ENCODE measurements around the gene GBX1.

The GBX1 gene

DNA sequence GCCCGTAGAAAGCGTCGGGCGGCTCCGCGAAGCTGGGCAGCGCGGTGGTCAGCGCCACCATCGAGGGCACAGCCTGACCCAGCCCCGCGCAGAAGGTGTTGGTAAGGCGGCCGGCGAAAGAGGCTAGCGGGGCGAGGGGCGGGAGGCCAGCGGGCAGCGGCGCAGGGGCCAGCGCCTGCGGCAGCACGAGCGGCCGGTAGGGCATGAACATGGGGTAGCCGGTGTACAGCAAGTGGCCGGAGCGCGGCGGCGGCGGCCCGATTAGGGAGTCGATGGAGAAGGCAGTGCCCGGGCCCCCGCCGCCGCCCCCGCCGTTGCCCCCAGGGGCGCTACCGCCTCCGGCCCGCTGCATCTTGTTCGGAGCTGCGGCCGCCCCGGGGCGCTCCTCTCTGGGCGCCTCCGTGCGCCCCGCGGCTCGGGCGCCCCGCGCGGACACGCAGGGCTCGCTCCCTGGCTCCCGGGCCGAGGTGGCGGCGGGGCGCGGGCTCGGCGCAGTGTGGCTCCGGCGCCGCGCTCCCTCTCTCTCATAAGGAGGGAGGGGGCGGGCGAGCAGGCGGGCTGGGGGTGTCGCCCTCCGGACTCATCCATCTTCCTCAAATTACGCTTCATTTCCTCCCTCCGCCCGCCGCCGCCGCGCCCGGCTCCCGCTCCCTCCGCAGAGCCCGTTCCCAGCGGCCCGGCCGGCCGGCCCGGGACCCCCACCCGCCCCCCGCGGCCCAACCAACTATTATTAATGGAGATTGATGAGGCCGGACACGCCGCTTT is at the start of gene GBX1:
GBX1 (minus strand) TSS at position 498 of the 765 bp plus-strand sequence; CDS start at position 352, 146 bp downstream.
- H3K27ac ChIP-seq: no peak within 1 kb of the TSS
- TF ChIP-seq, protein P1, sequence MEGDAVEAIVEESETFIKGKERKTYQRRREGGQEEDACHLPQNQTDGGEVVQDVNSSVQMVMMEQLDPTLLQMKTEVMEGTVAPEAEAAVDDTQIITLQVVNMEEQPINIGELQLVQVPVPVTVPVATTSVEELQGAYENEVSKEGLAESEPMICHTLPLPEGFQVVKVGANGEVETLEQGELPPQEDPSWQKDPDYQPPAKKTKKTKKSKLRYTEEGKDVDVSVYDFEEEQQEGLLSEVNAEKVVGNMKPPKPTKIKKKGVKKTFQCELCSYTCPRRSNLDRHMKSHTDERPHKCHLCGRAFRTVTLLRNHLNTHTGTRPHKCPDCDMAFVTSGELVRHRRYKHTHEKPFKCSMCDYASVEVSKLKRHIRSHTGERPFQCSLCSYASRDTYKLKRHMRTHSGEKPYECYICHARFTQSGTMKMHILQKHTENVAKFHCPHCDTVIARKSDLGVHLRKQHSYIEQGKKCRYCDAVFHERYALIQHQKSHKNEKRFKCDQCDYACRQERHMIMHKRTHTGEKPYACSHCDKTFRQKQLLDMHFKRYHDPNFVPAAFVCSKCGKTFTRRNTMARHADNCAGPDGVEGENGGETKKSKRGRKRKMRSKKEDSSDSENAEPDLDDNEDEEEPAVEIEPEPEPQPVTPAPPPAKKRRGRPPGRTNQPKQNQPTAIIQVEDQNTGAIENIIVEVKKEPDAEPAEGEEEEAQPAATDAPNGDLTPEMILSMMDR (conservative IDR thresholded peaks at IDR 0.05): no peak
- TF ChIP-seq ZFX (IDR thresholded peaks at IDR 0.05): no peak

DNA sequence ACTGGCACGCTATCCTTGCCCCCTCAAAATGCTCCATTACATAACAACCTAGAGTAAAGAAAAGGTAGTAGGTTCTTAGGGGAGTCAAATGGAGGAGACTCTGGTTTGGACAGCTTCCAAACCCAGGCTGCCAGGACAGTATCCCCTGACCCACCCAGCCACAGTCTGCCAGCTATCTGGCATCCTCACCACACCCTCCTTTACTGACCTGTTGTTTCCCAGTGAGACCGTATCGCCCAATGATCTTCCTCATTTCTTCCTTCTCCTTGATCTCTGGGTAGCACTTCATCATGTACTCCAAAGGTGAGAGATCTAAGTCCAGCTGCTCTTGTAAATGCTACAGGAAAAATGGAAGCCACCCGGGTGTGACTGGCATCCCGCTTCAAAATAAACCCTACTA is 47.9 kb upstream of the GBX1 start:
- TF ChIP-seq, protein P1 (conservative IDR thresholded peaks at IDR 0.05): no peak
- no peak overlapping the region for H3K27ac ChIP-seq

DNA sequence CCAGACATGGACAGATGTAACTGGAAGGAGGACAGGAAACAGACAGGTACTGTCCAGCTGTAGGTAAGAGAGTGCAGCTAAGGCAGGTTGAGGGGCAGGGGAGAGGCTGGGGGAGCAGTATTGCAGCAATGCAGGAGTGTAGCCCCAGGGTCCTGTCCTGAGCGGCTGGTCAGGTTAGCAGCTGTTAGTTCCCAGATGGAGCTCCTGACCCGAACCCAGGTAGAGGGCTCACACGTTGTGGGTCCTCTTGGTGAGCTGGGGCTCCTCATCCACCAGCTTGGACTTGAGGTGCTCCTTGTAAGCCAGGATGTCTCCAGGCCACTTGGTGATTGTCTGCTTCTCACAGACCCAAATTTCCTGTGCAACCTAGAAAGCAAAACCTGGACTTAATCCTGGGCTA is 46.3 kb upstream of the GBX1 start:
- no peak overlapping the region for H3K27ac ChIP-seq
- TF ChIP-seq ZFX (IDR thresholded peaks at IDR 0.05): no peak
- TF ChIP-seq, protein P1 (conservative IDR thresholded peaks at IDR 0.05): no peak

DNA sequence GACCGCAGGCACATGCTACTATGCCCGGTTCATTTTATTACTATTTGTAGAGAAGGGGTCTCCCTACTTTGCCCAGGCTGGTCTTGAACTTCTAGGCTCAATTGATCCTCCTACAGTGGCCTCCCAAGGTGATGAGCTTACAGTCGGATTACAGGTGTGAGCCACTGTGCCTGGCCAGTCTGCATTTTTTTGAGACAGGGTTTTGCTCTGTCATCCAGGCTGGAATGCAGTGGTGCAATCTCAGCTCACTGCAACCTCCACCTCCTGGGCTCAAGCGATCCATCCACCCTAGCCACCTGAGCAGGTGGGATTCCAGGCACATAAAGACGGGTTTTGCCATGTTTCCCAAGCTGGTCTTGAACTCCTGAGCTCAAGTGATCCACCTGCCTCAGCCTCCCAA is 45.1 kb upstream of the GBX1 start:
- H3K27ac ChIP-seq: no peak overlapping the region
- TF ChIP-seq ZFX (IDR thresholded peaks at IDR 0.05): no peak
- TF ChIP-seq, protein P1 (conservative IDR thresholded peaks at IDR 0.05): no peak

DNA sequence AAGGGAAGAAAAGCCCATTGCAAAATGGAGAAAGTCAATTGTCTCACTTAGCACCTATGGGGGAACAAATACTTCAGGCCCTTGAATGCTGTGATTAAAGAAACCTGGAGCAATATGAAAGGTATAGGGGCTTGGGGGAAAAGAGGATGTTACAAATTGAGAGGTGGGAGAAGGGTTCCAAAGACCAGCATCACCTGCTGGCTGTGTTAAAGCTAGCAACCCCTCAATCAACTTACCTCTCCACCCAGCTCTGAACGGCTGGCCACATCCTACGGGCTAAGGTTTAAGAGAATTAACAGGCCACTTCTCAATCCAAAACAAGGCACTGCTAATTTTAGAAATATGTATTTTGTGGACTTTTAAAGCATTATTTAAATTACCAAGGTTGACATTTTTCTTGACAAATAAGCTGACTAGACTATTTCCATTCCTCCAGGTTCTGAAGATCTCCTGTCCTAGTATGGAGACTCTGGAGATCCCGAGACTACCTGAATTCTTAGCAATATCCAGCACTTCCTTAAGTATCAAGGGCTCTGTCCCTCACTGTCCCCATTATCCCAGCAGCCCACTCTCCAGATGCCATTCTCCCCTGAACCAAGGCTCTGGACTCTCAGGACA is 43.8 kb upstream of the GBX1 start:
- TF ChIP-seq, protein P1 (conservative IDR thresholded peaks at IDR 0.05): no peak
- no peak for TF ChIP-seq ZFX (IDR thresholded peaks at IDR 0.05)
- no peak overlapping the region for H3K27ac ChIP-seq

DNA sequence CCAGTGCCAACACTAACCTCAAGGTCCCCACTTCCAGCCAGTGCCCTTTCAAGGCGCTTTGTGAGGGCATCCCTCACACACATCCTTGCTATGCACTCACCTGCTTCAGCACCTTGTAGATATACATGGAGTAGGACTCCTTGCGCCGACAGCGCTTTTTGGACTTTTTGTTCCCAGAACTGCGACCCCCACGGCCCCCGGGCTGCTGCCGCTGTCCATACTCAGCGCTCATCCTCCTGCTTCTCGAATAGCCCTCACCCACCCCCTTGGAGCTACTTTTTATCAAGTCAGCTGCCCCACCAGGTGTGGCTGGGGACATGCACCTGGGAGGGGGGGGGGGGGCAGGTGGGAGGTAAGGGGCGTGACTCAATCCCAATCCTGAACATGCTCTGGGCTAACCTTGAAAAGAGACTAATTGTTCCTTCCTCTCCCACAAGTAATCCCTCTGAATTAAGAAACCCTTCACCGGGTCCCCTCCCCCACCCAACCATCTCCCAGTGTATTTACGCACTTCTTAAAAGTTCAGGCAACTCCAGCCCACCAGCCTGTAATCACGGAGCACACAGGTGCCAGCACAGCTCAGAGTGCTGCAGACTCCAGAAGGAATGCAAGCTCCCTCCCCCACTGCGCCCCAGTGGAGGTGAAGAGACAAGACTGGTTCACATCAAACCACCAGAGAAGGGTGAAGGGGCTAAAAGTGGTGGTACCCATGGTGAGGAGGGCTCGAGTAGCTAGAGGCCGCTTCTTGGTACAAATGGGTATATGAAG is 42.8 kb upstream of the GBX1 start, which contains the start of gene H2BK1:
H2BK1 (minus strand) TSS at position 402 of the 768 bp plus-strand sequence; CDS start at position 232, 170 bp downstream.
- H3K27ac ChIP-seq: no peak within 1 kb of the TSS
- TF ChIP-seq, protein P1 (conservative IDR thresholded peaks at IDR 0.05): no peak
- no peak for TF ChIP-seq ZFX (IDR thresholded peaks at IDR 0.05)

DNA sequence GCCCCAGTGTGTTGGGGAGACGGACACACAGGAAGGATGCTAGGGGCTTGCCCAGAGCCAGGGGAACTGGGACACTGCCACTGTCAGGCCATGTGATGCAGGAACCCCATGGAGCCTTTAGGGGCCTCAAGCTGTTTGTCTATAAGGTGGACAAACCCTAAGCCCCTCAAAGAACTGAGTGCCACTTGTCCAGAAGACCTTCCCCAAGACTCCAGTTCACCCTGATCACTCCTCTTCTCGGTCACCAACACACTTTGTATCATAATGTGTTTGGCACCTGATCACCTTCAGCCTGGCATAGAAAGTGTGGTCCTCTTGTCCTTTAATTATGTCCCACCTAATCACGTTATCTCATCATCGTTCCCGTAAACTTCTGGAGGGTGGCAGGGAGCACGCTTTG is 42.1 kb upstream of the GBX1 start:
- no peak overlapping the region for H3K27ac ChIP-seq
- TF ChIP-seq, protein P1 (conservative IDR thresholded peaks at IDR 0.05): no peak
- no peak for TF ChIP-seq ZFX (IDR thresholded peaks at IDR 0.05)
